Activated B cell treated with CpG ODN at 0.5 μM for 24 hours (primary cell): ENCODE measurements around the gene PRICKLE2. TPM values are rescaled to one million over a fixed set of nuclear protein-coding genes. Genes with fewer than 3 reads are reported as not detected.

Source experiments
- ATAC-seq: fragments of 200-7000 bp; cut with Tn5 transposase; one replicate; pipeline ENCODE4 v1.10.0; 2021; ENCODE audit warnings: low read depth, mild to moderate bottlenecking, moderate library complexity
- CTCF ChIA-PET: fragments of 350-600 bp; sonication (Branson Sonifier 250); formaldehyde crosslinking; loops from one replicate; lab custom pipeline; 2021; ENCODE audit warnings: antibody characterized with exemption; lab: Charles Lee
- POLR2A ChIA-PET: fragments of 350-600 bp; sonication (Branson Sonifier 250); formaldehyde crosslinking; loops from one replicate; lab custom pipeline; 2021; ENCODE audit warnings: antibody characterized with exemption; lab: Charles Lee
- DNase-seq: peaks from one replicate; pipeline ENCODE4 v3.0.0; 2022
- H3K27ac Mint-ChIP-seq: one replicate; pipeline ENCODE4 v1.8.0; 2020; ENCODE audit warnings: mixed read lengths
- H3K27me3 Mint-ChIP-seq: one replicate; pipeline ENCODE4 v1.8.0; 2021; ENCODE audit warnings: mixed read lengths
- H3K36me3 Mint-ChIP-seq: one replicate; pipeline ENCODE4 v1.8.0; 2021; ENCODE audit warnings: low read depth, mixed read lengths
- H3K4me1 Mint-ChIP-seq: one replicate; pipeline ENCODE4 v1.8.0; 2021; ENCODE audit warnings: mixed read lengths
- H3K4me3 Mint-ChIP-seq: one replicate; pipeline ENCODE4 v1.8.0; 2020; ENCODE audit warnings: mild to moderate bottlenecking, mixed read lengths
- H3K9me3 Mint-ChIP-seq: one replicate; pipeline ENCODE4 v1.8.0; 2020; ENCODE audit warnings: mixed read lengths
- intact Hi-C: fragments of 100-400 bp; cut with micrococcal nuclease; formaldehyde crosslinking; loops from one replicate; pipeline ENCODE4 v1.15.1; 2024
- total RNA-seq: library from RNA; stranded (reverse); gene quantifications from 2 replicates; pipeline ENCODE4 v1.2.3, GENCODE V29; 2022
- TF ChIP-seq, protein P1 (sequence below): fragments of 200-600 bp; IDR thresholded peaks from one replicate; pipeline ENCODE4 v1.8.0; 2022; ENCODE audit warnings: antibody characterized with exemption, mild to moderate bottlenecking

Gene PRICKLE2
- total RNA-seq, 1 donor from 2014 or later, result 0.33 TPM

- ChIA-PET POLR2A (no interaction called here), CTCF (no interaction called here)
- Mint-ChIP-seq H3K36me3 (no peaks in the 10 kb centered on the region), H3K4me3 (no peak overlapping the region), H3K9me3 (no peaks in the 10 kb centered on the region), H3K4me1 (peaks cover 4% of the 10 kb centered on the region), H3K27me3 (peaks cover 11% of the 10 kb centered on the region), H3K27ac (no peak overlapping the region)
- TF ChIP-seq, protein P1, sequence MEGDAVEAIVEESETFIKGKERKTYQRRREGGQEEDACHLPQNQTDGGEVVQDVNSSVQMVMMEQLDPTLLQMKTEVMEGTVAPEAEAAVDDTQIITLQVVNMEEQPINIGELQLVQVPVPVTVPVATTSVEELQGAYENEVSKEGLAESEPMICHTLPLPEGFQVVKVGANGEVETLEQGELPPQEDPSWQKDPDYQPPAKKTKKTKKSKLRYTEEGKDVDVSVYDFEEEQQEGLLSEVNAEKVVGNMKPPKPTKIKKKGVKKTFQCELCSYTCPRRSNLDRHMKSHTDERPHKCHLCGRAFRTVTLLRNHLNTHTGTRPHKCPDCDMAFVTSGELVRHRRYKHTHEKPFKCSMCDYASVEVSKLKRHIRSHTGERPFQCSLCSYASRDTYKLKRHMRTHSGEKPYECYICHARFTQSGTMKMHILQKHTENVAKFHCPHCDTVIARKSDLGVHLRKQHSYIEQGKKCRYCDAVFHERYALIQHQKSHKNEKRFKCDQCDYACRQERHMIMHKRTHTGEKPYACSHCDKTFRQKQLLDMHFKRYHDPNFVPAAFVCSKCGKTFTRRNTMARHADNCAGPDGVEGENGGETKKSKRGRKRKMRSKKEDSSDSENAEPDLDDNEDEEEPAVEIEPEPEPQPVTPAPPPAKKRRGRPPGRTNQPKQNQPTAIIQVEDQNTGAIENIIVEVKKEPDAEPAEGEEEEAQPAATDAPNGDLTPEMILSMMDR, result no peak
- DNase-seq (no peak), ATAC-seq (no peak)
- intact Hi-C loops, result no loop called here
Measured at GRCh38 chr3:64046592-64046991, 178.7 kb downstream of the PRICKLE2 start.

DNA sequence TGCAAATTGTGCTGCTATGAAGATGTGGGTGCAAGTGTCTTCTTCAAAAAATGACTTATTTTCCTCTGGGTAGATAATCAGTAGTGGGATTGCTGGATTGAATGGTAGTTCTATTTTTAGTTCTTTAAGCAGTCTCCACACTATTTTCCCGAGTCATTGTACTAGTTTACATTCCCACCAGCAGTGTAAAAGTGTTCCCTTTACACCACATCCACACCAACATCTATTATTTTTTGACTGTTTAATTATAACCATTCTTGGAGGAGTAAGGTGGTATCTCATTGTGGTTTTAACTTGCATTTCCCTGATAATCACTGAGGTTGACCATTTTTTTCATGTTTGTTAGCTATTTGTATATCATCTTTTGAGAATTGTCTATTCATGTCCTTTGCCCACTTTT, 182.3 kb downstream of the PRICKLE2 start:
- no peak for DNase-seq
- ATAC-seq, result no peak
- intact Hi-C loops, result no loop called here
- Mint-ChIP-seq H3K27me3 (peaks cover 9% of the 10 kb centered on the region), H3K27ac (no peak overlapping the region), H3K4me1 (peaks cover 30% of the 10 kb centered on the region), H3K4me3 (no peak overlapping the region), H3K36me3 (no peaks in the 10 kb centered on the region), H3K9me3 (no peaks in the 10 kb centered on the region)
- ChIA-PET POLR2A (no interaction called here), CTCF (no interaction called here)
- TF ChIP-seq, protein P1, result no peak

Other genes starting within 250 kb of the PRICKLE2 start
- 88.9 and 91.4 TPM in 2 replicates for gene PSMD6, start 202.0 kb downstream of the PRICKLE2 start, total RNA-seq